Lung (tissue), 12 donors: ENCODE results near the gene ARPC1B. TPM values are rescaled to one million over a fixed set of nuclear protein-coding genes. Genes with fewer than 3 reads are reported as not detected.
"Not testable (repeated sequence)": the region's sequence is repeated elsewhere in the genome, so short reads cannot be mapped to it uniquely, and the experiment has no call there.

Experiments used
- ATAC-seq: fragments of 200-7000 bp; cut with Tn5 transposase; one replicate; pipeline ENCODE4 v1.9.1; 2020; ENCODE audit warnings: moderate number of reproducible peaks; ENCODE audit not compliant: insufficient read depth, low FRiP score
- DNase-seq, 3 donors: peaks; one replicate each; pipeline ENCODE4 v3.0.0-alpha.2; 2013 to 2017
- H3K27ac ChIP-seq, 2 donors: one replicate each; pipeline ENCODE4 v1.5.1; 2013; ENCODE audit warnings: mild to moderate bottlenecking in 2 of 2, moderate library complexity in 2 of 2, control low read depth in 1 of 2, inconsistent platforms in 1 of 2, low read depth in 1 of 2, low read length in 1 of 2
- H3K27me3 ChIP-seq, 3 donors: one replicate each; pipeline ENCODE4 v1.5.1; 2013; ENCODE audit warnings: low read length in 2 of 3; ENCODE audit not compliant: control insufficient read depth in 3 of 3, insufficient read depth in 3 of 3
- H3K36me3 ChIP-seq, 4 donors: one replicate each; pipeline ENCODE4 v1.5.1; 2013; ENCODE audit warnings: low read length in 4 of 4, mild to moderate bottlenecking in 1 of 4, moderate library complexity in 1 of 4; ENCODE audit not compliant: control insufficient read depth in 4 of 4, insufficient read depth in 4 of 4
- H3K4me1 ChIP-seq, 5 donors: one replicate each; pipeline ENCODE4 v1.5.1; 2013; ENCODE audit warnings: low read length in 5 of 5, mild to moderate bottlenecking in 2 of 5, moderate library complexity in 1 of 5; ENCODE audit not compliant: control insufficient read depth in 5 of 5, insufficient read depth in 5 of 5
- H3K4me3 ChIP-seq: one replicate; pipeline ENCODE4 v1.5.1; 2013; ENCODE audit warnings: mild to moderate bottlenecking, control low read depth, moderate library complexity
- H3K9ac ChIP-seq, 2 donors: one replicate each; pipeline ENCODE4 v1.5.1; 2013; ENCODE audit warnings: low read length in 2 of 2, control low read depth in 1 of 2; ENCODE audit not compliant: insufficient read depth in 1 of 2
- H3K9me3 ChIP-seq, 4 donors: one replicate each; pipeline ENCODE4 v1.5.1; 2013; ENCODE audit warnings: low read length in 3 of 4, mild to moderate bottlenecking in 1 of 4, moderate library complexity in 1 of 4; ENCODE audit not compliant: control insufficient read depth in 4 of 4, insufficient read depth in 3 of 4
- WGBS, 2 donors: extraction: QIAGEN DNeasy Blood & Tissue Kit; methylation state at CpG; one replicate each; pipeline ENCODE4 v1.1.7; 2013; 5-methylcytosine and 5-hydroxymethylcytosine counted together
- polyA plus RNA-seq, 2 donors: library from polyadenylated mRNA; stranded (reverse); fragments of 200-250 nt; gene quantifications; one replicate each; pipeline ENCODE4 v1.2.1, GENCODE V29; 2013
- total RNA-seq, 2 donors: library from RNA; depleted of rRNA in 1 of 2; stranded (reverse); fragments of >200 nt in 1 of 2; gene quantifications; one replicate each; pipeline ENCODE4 v1.2.1, GENCODE V29; 2014 to 2021
- TF ChIP-seq, protein P1 (sequence below): IDR thresholded peaks from 2 replicates; pipeline ENCODE4 v1.5.1; 2012; ENCODE audit warnings: mild to moderate bottlenecking; ENCODE audit errors: control extremely low read depth, extremely low read depth
- donor health status: control.
- donor health status: control.
- donor health status: Bipolar disorder and iron deficiency.
- donor health status: healthy.
- donor health status: DM: yes; HTN: yes; CAD: no.

The ARPC1B gene
- total and polyA plus RNA-seq, 4 donors = 164 to 937 (median 266) TPM

DNA sequence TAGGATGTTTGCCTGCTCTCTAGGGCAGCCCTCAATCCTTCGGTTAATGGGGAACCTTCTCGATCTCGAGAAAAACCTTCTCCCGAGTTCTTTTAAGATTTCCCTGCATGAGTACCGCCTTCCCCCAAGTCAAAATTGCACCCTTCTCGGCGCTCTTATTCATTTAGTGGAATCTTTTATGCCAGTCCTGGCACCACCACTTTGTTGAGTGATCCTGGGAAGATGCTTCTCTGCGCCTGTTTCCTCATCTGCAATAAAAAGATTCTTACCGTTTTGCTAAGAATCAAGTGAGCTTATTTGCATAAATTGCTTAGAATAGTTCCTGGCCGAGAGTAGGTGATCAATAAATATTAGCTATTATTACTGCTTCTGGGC is 48.1 kb upstream of the ARPC1B start:
- H3K9me3 ChIP-seq = no peaks in the 10 kb centered on the region
- H3K4me3 ChIP-seq = peak overlapping the region; percentile 88
- peak overlapping the region; percentile 89 to 90 for H3K27ac ChIP-seq
- no peaks in the 10 kb centered on the region for H3K27me3 ChIP-seq
- TF ChIP-seq, protein P1, sequence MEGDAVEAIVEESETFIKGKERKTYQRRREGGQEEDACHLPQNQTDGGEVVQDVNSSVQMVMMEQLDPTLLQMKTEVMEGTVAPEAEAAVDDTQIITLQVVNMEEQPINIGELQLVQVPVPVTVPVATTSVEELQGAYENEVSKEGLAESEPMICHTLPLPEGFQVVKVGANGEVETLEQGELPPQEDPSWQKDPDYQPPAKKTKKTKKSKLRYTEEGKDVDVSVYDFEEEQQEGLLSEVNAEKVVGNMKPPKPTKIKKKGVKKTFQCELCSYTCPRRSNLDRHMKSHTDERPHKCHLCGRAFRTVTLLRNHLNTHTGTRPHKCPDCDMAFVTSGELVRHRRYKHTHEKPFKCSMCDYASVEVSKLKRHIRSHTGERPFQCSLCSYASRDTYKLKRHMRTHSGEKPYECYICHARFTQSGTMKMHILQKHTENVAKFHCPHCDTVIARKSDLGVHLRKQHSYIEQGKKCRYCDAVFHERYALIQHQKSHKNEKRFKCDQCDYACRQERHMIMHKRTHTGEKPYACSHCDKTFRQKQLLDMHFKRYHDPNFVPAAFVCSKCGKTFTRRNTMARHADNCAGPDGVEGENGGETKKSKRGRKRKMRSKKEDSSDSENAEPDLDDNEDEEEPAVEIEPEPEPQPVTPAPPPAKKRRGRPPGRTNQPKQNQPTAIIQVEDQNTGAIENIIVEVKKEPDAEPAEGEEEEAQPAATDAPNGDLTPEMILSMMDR = no peak
- ATAC-seq (no peak), DNase-seq (no peak)
- H3K36me3 ChIP-seq = peaks cover 0 to 3% (median 0%) of the 10 kb centered on the region in 4 donors
- peaks cover 0 to 25% (median 15%) of the 10 kb centered on the region in 5 donors for H3K4me1 ChIP-seq
- 2% methylated on average over 10 of the region's 10 CpGs for WGBS, 2 donors
- peak overlapping the region; percentile 84 to 92 for H3K9ac ChIP-seq

DNA sequence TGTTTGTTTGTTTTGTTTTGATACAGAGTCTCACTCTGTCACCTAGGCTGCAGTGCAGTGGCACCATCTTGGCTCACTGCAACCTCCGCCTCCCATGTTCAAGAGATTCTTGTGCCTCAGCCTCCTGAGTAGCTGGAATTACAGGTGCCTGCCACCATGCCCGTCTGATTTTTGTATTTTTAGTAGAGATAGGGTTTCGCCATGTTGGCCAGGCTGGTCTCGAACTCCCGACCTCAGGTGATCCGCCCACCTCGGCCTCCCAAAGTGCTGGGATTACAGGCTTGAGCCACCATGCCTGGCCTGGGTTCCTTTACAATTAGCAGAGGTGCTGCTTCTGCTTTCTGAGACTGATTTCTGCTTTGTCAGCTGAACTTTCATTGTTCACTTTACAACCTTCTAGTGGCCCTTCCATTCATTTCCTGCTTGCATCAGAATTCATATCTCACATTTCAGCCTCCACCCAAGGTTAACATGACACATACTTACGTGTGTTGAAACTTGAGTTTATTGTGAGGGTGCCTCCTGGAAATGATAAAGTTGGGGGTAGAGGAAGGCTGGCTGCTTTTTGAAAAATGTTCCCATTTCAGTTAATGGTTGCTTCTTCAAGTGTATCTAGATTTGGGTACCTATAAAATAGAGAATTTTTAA is 44.1 kb upstream of the ARPC1B start:
- ATAC-seq = peak; percentile 39
- H3K4me3 ChIP-seq, H3K9ac ChIP-seq, H3K9me3 ChIP-seq, H3K27me3 ChIP-seq: not testable (repeated sequence)
- peaks cover 0 to 23% (median 15%) of the 10 kb centered on the region in 5 donors for H3K4me1 ChIP-seq
- WGBS, 2 donors = 50 to 66% methylated on average over 8 of the region's 8 CpGs
- DNase-seq = peak in 2 of 3 donors; percentile 11 to 13
- H3K36me3 ChIP-seq = peaks cover 7 to 11% (median 9%) of the 10 kb centered on the region in 4 donors
- peak overlapping the region; percentile 33 to 49 for H3K27ac ChIP-seq

DNA sequence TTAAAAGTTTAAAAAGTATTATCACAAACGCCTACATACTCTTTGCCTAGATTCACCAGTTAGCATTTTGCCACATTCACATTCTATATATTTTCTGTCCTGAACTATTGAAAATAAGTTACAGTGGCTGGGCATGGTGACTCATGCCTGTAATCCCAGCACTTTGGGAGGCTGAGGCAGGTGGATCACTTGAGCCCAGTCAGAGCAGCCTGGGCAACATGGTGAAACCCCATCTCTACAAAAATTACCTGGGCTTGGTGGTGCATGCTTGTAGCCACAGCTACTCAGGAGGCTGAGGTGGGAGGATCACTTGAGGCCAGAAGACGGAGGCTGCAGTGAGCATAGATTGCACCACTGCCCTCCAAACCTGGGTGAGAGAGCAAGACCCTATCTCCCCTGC is 43.5 kb upstream of the ARPC1B start:
- no peak overlapping the region for H3K4me3 ChIP-seq
- DNase-seq (no peak), ATAC-seq (no peak)
- H3K27ac ChIP-seq = peak overlapping the region; percentile 47 to 72
- WGBS, 2 donors = 88 to 90% methylated on average over 2 of the region's 2 CpGs
- TF ChIP-seq, protein P1 = no peak
- peaks cover 0 to 23% (median 15%) of the 10 kb centered on the region in 5 donors for H3K4me1 ChIP-seq
- H3K36me3 ChIP-seq = peaks cover 7 to 12% (median 9%) of the 10 kb centered on the region in 4 donors
- H3K27me3 ChIP-seq = no peaks in the 10 kb centered on the region
- H3K9ac ChIP-seq = no peak overlapping the region
- no peaks in the 10 kb centered on the region for H3K9me3 ChIP-seq

DNA sequence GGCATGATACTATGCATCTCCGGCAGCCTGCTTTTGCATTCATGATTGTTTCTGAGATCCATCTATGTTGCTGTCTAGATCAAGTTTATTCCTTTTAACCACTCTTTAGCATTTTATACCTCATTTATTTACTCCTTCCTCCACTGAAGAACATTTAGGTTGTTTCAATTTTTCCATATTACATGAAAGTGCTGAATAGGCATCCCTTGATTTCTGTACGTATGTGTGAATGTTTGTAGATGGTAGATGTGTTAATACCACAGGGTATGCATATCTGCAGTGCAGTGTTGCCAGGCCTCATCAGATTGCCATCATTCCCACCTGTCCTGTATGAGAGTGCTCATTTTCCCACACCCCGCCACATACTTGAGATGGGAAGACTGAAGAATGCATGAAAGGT is 34.9 kb upstream of the ARPC1B start:
- no peak overlapping the region for H3K4me3 ChIP-seq
- H3K27me3 ChIP-seq = no peaks in the 10 kb centered on the region
- H3K9me3 ChIP-seq = no peaks in the 10 kb centered on the region
- H3K4me1 ChIP-seq = no peaks in the 10 kb centered on the region
- H3K9ac ChIP-seq = no peak overlapping the region
- DNase-seq (no peak), ATAC-seq (no peak)
- no peak overlapping the region for H3K27ac ChIP-seq
- WGBS, 2 donors = 96 to 99% methylated on average over 3 of the region's 3 CpGs
- H3K36me3 ChIP-seq = peaks cover 26 to 42% (median 29%) of the 10 kb centered on the region in 4 donors
- TF ChIP-seq, protein P1 = no peak
